ENCODE measurements around the gene OGG1. TPM values are rescaled to one million over a fixed set of nuclear protein-coding genes. Genes with fewer than 3 reads are reported as not detected.
A peak's percentile ranks its signal among the peaks of the same experiment; 100 is the strongest.

The OGG1 gene
- total and polyA plus RNA-seq, 9 of the 15 experiments (the other 6 are each of a cell fraction or from before 2014, with no cell fraction given), result 6.6 to 33.0 (median 24.4) TPM

- TF ChIP-seq MTA1 (IDR thresholded peaks at IDR 0.05; ENCODE audit: borderline replicate concordance) (peak; percentile 64; the same call in 1 of the 2 replicates), ZNF3 (CRISPR knock-in tag; IDR thresholded peaks at IDR 0.05) (no peak), KLF6 (CRISPR knock-in tag; IDR thresholded peaks at IDR 0.05; ENCODE audit: borderline replicate concordance) (no peak), ARID2 (IDR thresholded peaks at IDR 0.05) (peak; percentile 47; the same call in 1 of the 2 replicates), TAF1 (IDR thresholded peaks at IDR 0.05; ENCODE audit: control insufficient read depth, extremely low read depth, insufficient read depth, low read length, severe bottlenecking) (peak; percentile 39), TARDBP (IDR thresholded peaks at IDR 0.05) (no peak), RNF219 (CRISPR knock-in tag; IDR thresholded peaks at IDR 0.05) (no peak), POLR2H (tag; IDR thresholded peaks at IDR 0.05; ENCODE audit: low read depth) (no peak), RBFOX2 (IDR thresholded peaks at IDR 0.05; ENCODE audit: low read depth, low read length) (no peak), ZNF436 (CRISPR knock-in tag; IDR thresholded peaks at IDR 0.05) (no peak), RBM14 (IDR thresholded peaks at IDR 0.05; ENCODE audit: borderline replicate concordance, insufficient read depth, low read depth, low read length) (no peak), ZNF175 (CRISPR knock-in tag; IDR thresholded peaks at IDR 0.05; ENCODE audit: low read depth) (peak; percentile 76), POLR3A (IDR thresholded peaks at IDR 0.05; ENCODE audit: borderline replicate concordance, extremely low read depth, insufficient read depth, insufficient read length) (no peak), DLX4 (CRISPR knock-in tag; IDR thresholded peaks at IDR 0.05) (no peak), DPF2 (IDR thresholded peaks at IDR 0.05) (peak; percentile 97), ZNF134 (CRISPR knock-in tag; conservative IDR thresholded peaks at IDR 0.05) (no peak), KAT7 (CRISPR knock-in tag; IDR thresholded peaks at IDR 0.05; ENCODE audit: borderline replicate concordance) (no peak), ELF1 (tag; IDR thresholded peaks at IDR 0.05) (peak; percentile 60; the same call in 1 of the 2 replicates), NEUROD1 (IDR thresholded peaks at IDR 0.05; ENCODE audit: borderline replicate concordance, low read depth, low read length, partially characterized antibody) (peak; percentile 59), ZNF316 (IDR thresholded peaks at IDR 0.05) (no peak), MTA3 (IDR thresholded peaks at IDR 0.05; ENCODE audit: borderline replicate concordance) (peak; percentile 63; the same call in 1 of the 2 replicates), NCOA4 (IDR thresholded peaks at IDR 0.05; ENCODE audit: partially characterized antibody) (no peak), MEF2A (IDR thresholded peaks at IDR 0.05; ENCODE audit: control insufficient read depth, low read depth, low read length) (no peak), FOXO4 (CRISPR knock-in tag; IDR thresholded peaks at IDR 0.05) (no peak), POU5F1 (IDR thresholded peaks at IDR 0.05; ENCODE audit: borderline replicate concordance, low read depth, low read length, partially characterized antibody) (peak; percentile 28), FOSL1 (tag; conservative IDR thresholded peaks at IDR 0.05) (peak; percentile 99), SUPT5H (IDR thresholded peaks at IDR 0.05) (no peak)
Observed at GRCh38 chr3:9715764-9716437, 33.9 kb upstream of the OGG1 start (continued).
